ENCODE results near the gene OASL.

DNA sequence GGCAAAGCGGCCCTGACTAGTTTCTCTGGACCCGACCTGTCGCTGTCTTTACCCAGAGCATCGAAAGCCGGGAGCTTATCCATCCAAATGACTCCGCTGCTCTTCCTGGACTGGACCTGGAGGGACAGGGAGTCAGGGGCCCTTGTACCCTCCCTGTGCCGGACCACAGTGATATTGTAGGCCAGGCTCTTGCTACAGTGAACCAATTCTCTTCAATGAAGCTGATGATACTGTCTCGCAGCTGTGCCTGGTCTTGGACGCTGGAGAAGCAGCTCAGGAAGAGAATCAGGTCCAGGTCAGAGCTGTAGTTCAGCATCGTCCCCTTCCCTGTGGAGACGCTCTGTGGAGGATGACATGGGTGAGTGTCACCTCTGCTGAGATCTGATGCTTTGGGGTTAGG is 14.7 kb upstream of the OASL start:
- TF ChIP-seq, protein P1, sequence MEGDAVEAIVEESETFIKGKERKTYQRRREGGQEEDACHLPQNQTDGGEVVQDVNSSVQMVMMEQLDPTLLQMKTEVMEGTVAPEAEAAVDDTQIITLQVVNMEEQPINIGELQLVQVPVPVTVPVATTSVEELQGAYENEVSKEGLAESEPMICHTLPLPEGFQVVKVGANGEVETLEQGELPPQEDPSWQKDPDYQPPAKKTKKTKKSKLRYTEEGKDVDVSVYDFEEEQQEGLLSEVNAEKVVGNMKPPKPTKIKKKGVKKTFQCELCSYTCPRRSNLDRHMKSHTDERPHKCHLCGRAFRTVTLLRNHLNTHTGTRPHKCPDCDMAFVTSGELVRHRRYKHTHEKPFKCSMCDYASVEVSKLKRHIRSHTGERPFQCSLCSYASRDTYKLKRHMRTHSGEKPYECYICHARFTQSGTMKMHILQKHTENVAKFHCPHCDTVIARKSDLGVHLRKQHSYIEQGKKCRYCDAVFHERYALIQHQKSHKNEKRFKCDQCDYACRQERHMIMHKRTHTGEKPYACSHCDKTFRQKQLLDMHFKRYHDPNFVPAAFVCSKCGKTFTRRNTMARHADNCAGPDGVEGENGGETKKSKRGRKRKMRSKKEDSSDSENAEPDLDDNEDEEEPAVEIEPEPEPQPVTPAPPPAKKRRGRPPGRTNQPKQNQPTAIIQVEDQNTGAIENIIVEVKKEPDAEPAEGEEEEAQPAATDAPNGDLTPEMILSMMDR (IDR thresholded peaks at IDR 0.05) = no peak
- TF ChIP-seq POLR2A (IDR thresholded peaks at IDR 0.05) = no peak
